ENCODE measurements around the gene C11orf52.
"Not testable (repeated sequence)": the region's sequence is repeated elsewhere in the genome, so short reads cannot be mapped to it uniquely, and the experiment has no call there.

Gene C11orf52

DNA sequence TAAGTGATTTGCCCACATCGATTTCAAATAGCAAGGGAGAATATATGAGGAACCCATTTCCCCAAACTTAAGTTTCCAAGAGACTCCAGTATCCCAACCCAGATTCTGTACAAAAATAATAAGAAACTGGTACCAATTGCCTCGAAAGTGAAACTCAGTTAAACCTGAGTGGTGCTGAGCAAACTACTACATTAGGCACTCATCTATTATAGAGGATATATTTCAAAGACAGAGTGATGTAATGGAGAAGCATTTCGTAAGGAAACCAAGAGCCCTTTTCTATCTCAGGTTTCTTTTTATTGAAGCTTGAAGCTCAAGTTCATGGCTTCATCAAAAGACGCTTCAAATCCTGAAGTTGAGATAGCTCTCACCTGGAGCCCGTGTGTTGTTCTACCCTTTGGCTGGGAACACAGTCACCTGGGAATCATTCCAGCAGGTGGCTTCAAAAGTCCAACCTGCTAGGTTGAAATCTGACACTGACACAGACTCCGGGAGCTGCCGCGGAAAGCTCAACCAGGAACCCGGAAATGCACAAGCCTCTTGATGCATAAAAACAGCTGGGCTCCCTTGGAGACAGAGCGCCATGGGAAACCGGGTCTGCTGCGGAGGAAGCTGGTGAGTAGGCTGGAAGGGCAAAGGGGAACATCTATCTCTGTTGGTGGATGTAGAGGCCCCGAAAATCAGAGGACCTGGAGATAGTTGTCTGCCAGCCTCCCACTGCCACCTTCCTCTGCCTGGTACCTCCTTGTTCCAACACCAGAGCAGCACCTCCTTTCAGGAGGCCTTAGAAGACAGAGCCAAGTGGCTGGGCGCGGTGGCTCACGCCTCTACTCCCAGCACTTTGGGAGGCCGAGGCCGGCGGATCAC lies at the start of gene C11orf52:
Gene C11orf52 (plus strand): TSS at position 524 of the 867 bp plus-strand sequence. CDS start 60 bp downstream, at position 584.
- peak within 1 kb of the TSS; percentile 39; the same call in 1 of the 2 replicates for H3K4me3 ChIP-seq (ENCODE audit: low read depth, low read length)
- H3K9ac ChIP-seq (ENCODE audit: low read depth, low read length) = no peak within 1 kb of the TSS
- no peaks in the 10 kb centered on the region for H3K36me3 ChIP-seq (ENCODE audit: control insufficient read depth, insufficient read depth, low read length)
- peaks cover 14% of the 10 kb centered on the region for H3K4me1 ChIP-seq (ENCODE audit: control insufficient read depth, insufficient read depth, low read length)
- no peaks in the 10 kb centered on the region for H3K27me3 ChIP-seq (ENCODE audit: control insufficient read depth, insufficient read depth, low read length)
- peak within 1 kb of the TSS; percentile 46 for H3K27ac ChIP-seq (ENCODE audit: low read depth, low read length)
- no peaks in the 10 kb centered on the region for H3K9me3 ChIP-seq (ENCODE audit: control insufficient read depth, insufficient read depth, low read length)

GRCh38 chr11:111870113-111870512 lies 48.6 kb upstream of the C11orf52 start:
- no peaks in the 10 kb centered on the region for H3K9me3 ChIP-seq (ENCODE audit: control insufficient read depth, insufficient read depth, low read length)
- H3K36me3 ChIP-seq (ENCODE audit: control insufficient read depth, insufficient read depth, low read length) = peaks cover 21% of the 10 kb centered on the region
- no peak overlapping the region for H3K27ac ChIP-seq (ENCODE audit: low read depth, low read length)
- H3K27me3 ChIP-seq (ENCODE audit: control insufficient read depth, insufficient read depth, low read length) = no peaks in the 10 kb centered on the region
- no peak overlapping the region for H3K9ac ChIP-seq (ENCODE audit: low read depth, low read length)
- peak overlapping the region; percentile 79; the same call in 1 of the 2 replicates for H3K4me3 ChIP-seq (ENCODE audit: low read depth, low read length)
- no peaks in the 10 kb centered on the region for H3K4me1 ChIP-seq (ENCODE audit: control insufficient read depth, insufficient read depth, low read length)

- Histone ChIP-seq H3K4me1 (ENCODE audit: control insufficient read depth, insufficient read depth, low read length) (no peaks in the 10 kb centered on the region), H3K27ac (ENCODE audit: low read depth, low read length) (peak overlapping the region; percentile 92), H3K4me3 (ENCODE audit: low read depth, low read length) (peak overlapping the region; percentile 79), H3K9me3 (ENCODE audit: control insufficient read depth, insufficient read depth, low read length) (no peaks in the 10 kb centered on the region), H3K9ac (ENCODE audit: low read depth, low read length) (no peak overlapping the region; the same call in 1 of the 2 replicates), H3K27me3 (ENCODE audit: control insufficient read depth, insufficient read depth, low read length) (no peaks in the 10 kb centered on the region), H3K36me3 (ENCODE audit: control insufficient read depth, insufficient read depth, low read length) (peaks cover 21% of the 10 kb centered on the region)
These were observed 48.2 kb upstream of the C11orf52 start for GRCh38 chr11:111870522-111870885.

DNA sequence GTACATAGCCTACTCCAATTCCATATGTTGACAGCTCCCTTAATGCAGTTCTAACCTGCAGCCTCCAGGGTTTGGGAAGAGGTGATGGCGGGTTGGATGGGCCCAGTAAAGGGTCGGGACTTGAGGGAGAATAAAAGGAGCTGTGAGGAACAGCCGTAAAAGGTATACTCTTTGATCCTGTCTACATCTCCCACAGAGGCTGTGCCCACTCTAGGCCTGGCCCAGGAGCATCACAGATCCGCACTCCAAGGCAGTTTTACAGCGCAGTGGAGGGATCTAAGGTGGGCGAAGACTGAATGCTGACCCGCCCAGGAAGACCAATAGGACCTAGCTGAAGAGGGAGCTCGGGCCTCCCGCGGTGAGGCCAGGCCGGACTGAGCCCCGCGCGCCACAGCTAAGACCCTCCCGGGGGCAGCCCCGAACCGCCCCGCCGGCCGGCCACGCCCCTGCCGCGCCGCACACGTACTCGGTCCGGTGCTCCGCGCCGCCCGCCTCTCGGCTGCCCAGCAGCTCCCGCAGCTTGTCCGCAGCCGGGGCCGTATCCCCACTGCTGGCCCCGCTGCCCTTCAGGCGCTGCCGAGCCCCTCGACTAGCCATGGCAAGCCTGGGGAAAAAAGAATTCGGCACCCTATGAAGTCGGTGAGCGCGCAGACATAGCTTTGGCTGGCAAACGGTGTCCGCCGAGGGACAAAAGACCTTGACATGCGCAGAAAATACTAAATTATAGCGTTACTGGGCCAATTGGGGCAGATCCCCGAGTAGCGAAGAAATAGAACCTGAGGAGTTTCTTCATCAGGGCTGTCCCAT lies 47.6 kb upstream of the C11orf52 start, which contains the start of gene ALG9:
Gene ALG9 (minus strand): TSS at position 696 of the 807 bp plus-strand sequence. CDS start 99 bp downstream, at position 597.
- Histone ChIP-seq H3K4me1 (ENCODE audit: control insufficient read depth, insufficient read depth, low read length) (no peaks in the 10 kb centered on the region), H3K27me3 (ENCODE audit: control insufficient read depth, insufficient read depth, low read length) (no peaks in the 10 kb centered on the region), H3K4me3 (ENCODE audit: low read depth, low read length) (peak within 1 kb of the TSS; percentile 79), H3K9ac (ENCODE audit: low read depth, low read length) (peak within 1 kb of the TSS; percentile 38), H3K36me3 (ENCODE audit: control insufficient read depth, insufficient read depth, low read length) (peaks cover 19% of the 10 kb centered on the region), H3K9me3 (ENCODE audit: control insufficient read depth, insufficient read depth, low read length) (no peaks in the 10 kb centered on the region), H3K27ac (ENCODE audit: low read depth, low read length) (peak within 1 kb of the TSS; percentile 92)

DNA sequence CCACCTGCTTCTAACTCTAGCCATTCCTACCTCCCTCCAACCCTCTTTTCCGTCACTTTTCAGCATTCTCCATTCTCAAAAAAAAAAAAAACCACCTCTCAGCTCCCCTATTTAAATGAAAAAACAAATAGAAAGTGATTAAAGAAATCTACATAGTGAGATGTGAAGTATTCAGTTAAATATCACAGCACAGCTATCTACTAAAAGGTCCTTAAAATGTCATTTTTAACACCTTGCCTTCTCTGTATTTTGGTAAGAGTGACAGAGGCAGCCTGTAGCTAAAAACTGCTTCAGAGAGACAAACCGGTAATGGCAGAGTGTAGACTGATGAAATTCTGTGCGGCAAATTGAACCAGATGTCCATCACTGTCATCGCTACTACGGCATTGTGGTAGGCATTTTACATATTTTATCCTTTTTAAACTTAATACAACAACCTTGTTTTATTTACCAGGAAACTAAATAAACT lies 47.0 kb upstream of the C11orf52 start:
- H3K9ac ChIP-seq (ENCODE audit: low read depth, low read length) = peak overlapping the region; percentile 38; the same call in 1 of the 2 replicates
- H3K4me3 ChIP-seq (ENCODE audit: low read depth, low read length) = peak overlapping the region; percentile 79
- peaks cover 14% of the 10 kb centered on the region for H3K36me3 ChIP-seq (ENCODE audit: control insufficient read depth, insufficient read depth, low read length)
- no peaks in the 10 kb centered on the region for H3K9me3 ChIP-seq (ENCODE audit: control insufficient read depth, insufficient read depth, low read length)
- no peaks in the 10 kb centered on the region for H3K4me1 ChIP-seq (ENCODE audit: control insufficient read depth, insufficient read depth, low read length)
- no peak overlapping the region for H3K27ac ChIP-seq (ENCODE audit: low read depth, low read length)
- no peaks in the 10 kb centered on the region for H3K27me3 ChIP-seq (ENCODE audit: control insufficient read depth, insufficient read depth, low read length)

DNA sequence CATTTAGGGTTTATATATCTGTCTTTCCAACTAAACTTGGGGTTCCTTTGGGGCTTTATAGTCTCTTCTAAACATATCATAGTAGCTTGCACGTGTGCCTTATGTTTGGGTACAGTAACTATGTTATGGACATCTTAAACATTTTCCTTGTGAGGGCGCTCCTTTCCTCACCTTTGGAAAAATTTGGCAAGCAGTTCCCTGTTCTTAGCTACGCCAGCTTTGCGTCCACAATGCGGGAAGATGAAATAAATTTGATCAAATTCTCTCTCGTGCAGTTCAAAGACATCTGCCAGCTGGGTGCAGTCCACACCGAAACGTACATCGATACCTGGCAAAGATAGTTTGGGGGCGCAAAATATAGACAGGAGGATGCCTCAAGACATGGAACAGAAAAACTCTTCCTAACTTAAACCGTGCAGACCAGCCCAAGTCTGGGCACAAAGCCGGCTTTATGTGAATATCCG lies 40.3 kb upstream of the C11orf52 start:
- H3K9me3 ChIP-seq (ENCODE audit: control insufficient read depth, insufficient read depth, low read length) = no peaks in the 10 kb centered on the region
- H3K4me1 ChIP-seq (ENCODE audit: control insufficient read depth, insufficient read depth, low read length) = 0 out of 2 replicates have a peak, but pooled peaks cover 7% of the 10 kb centered on the region
- peak overlapping the region; percentile 93 for H3K4me3 ChIP-seq (ENCODE audit: low read depth, low read length)
- H3K9ac ChIP-seq (ENCODE audit: low read depth, low read length) = peak overlapping the region; percentile 74
- H3K27ac ChIP-seq (ENCODE audit: low read depth, low read length) = peak overlapping the region; percentile 96
- H3K27me3 ChIP-seq (ENCODE audit: control insufficient read depth, insufficient read depth, low read length) = no peaks in the 10 kb centered on the region
- H3K36me3 ChIP-seq (ENCODE audit: control insufficient read depth, insufficient read depth, low read length) = peaks cover 4% of the 10 kb centered on the region; the same call in 1 of the 2 replicates

DNA sequence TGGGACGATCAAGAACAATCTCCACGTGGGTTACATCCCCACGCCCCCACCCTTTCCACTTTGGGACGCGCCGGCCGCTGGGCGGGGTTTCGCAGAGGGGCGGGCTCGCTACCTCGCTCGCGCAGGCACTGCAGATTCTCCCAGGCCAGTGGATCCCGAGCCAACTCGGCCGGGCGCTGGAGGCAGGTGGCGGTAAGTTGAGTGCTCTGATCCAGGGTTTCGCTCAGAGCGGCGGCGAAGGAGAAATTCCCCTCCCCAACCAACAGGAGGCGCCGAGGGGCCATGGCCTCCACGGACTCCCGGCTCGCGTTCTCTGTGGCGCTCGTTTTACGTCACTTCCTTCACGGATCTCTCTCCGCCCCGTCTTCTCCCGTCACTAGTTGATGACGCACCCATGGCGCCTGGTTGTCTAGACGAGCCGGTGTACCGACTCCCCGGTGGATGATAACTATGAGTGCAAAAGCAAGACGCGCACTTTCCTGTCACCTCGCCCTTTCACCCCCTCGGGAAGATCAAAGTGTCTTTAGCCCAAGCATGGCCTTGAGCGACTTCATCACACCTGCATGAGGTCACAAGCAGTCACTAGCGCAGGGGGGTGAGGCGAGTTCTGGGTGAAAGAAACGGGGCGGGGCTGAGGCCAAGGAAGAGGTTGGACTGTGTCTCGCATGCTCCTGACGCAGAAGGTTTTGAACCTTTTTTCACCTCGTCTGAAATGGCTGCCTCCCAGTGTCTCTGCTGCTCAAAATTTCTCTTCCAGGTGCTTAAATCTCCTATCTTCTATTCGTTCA lies 39.7 kb upstream of the C11orf52 start, which contains the start of the genes CFAP68 and FDXACB1:
Gene CFAP68 (plus strand): TSS at position 693 of the 788 bp plus-strand sequence. CDS start 20 bp downstream, at position 713.
Gene FDXACB1 (minus strand): TSS at position 317 of the 788 bp plus-strand sequence. CDS start 33 bp downstream, at position 284.
- Histone ChIP-seq H3K27ac (ENCODE audit: low read depth, low read length) (peak within 1 kb of the TSS; percentile 96), H3K4me1 (ENCODE audit: control insufficient read depth, insufficient read depth, low read length) (0 out of 2 replicates have a peak, but pooled peaks cover 7% of the 10 kb centered on the region), H3K4me3 (ENCODE audit: low read depth, low read length) (peak within 1 kb of the TSS; percentile 93), H3K36me3 (ENCODE audit: control insufficient read depth, insufficient read depth, low read length) (peaks cover 4% of the 10 kb centered on the region; the same call in 1 of the 2 replicates), H3K9ac (ENCODE audit: low read depth, low read length) (peak within 1 kb of the TSS; percentile 90), H3K9me3 (ENCODE audit: control insufficient read depth, insufficient read depth, low read length) (no peaks in the 10 kb centered on the region), H3K27me3 (ENCODE audit: control insufficient read depth, insufficient read depth, low read length) (no peaks in the 10 kb centered on the region)

DNA sequence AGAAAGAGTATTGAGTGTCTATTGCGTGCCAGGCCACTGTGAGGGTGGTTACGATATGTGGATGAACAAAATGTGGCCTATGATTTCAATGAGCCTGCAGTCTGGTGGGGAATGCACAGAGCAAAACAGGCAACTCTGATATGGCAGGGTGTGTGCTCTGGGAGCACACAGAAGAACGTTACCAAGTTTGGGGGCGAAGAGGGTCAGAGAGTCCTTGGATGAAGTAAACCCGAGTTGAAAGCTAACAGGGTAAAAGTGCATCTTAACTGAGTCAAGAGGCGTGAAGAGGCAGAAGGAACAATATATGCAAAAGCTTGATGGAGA lies 39.1 kb upstream of the C11orf52 start:
- H3K4me1 ChIP-seq (ENCODE audit: control insufficient read depth, insufficient read depth, low read length) = 0 out of 2 replicates have a peak, but pooled peaks cover 7% of the 10 kb centered on the region
- peak overlapping the region; percentile 90 for H3K9ac ChIP-seq (ENCODE audit: low read depth, low read length)
- peaks cover 4% of the 10 kb centered on the region; the same call in 1 of the 2 replicates for H3K36me3 ChIP-seq (ENCODE audit: control insufficient read depth, insufficient read depth, low read length)
- no peaks in the 10 kb centered on the region for H3K27me3 ChIP-seq (ENCODE audit: control insufficient read depth, insufficient read depth, low read length)
- peak overlapping the region; percentile 96 for H3K27ac ChIP-seq (ENCODE audit: low read depth, low read length)
- peak overlapping the region; percentile 93 for H3K4me3 ChIP-seq (ENCODE audit: low read depth, low read length)
- H3K9me3 ChIP-seq (ENCODE audit: control insufficient read depth, insufficient read depth, low read length) = no peaks in the 10 kb centered on the region

GRCh38 chr11:111882202-111882601 lies 36.5 kb upstream of the C11orf52 start:
- Histone ChIP-seq H3K4me1 (ENCODE audit: control insufficient read depth, insufficient read depth, low read length) (0 out of 2 replicates have a peak, but pooled peaks cover 7% of the 10 kb centered on the region), H3K9me3 (ENCODE audit: control insufficient read depth, insufficient read depth, low read length) (no peaks in the 10 kb centered on the region), H3K4me3 (ENCODE audit: low read depth, low read length) (no peak overlapping the region), H3K36me3 (ENCODE audit: control insufficient read depth, insufficient read depth, low read length) (no peaks in the 10 kb centered on the region), H3K9ac (ENCODE audit: low read depth, low read length) (no peak overlapping the region), H3K27me3 (ENCODE audit: control insufficient read depth, insufficient read depth, low read length) (no peaks in the 10 kb centered on the region), H3K27ac (ENCODE audit: low read depth, low read length) (no peak overlapping the region)

DNA sequence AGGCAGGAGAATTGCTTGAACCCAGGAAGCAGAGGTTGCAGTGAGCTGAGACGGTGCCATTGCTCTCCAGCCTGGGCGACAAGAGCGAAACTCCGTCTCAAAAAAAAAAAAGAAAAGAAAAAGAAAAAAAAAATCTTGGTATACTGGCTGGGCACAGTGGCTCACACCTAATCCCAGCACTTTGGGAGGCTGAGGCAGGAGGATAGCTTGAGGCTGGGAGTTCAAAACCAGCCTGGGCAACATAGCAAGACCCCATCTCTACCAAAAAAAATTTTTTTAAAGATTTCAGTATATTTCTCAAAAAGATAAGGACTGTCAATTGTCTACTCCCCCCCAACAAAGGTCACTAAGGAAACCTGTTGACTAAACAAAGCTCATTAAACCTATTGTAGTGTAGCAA lies 33.7 kb upstream of the C11orf52 start:
- H3K4me1 ChIP-seq (ENCODE audit: control insufficient read depth, insufficient read depth, low read length); H3K27ac ChIP-seq (ENCODE audit: low read depth, low read length); H3K9ac ChIP-seq (ENCODE audit: low read depth, low read length); H3K27me3 ChIP-seq (ENCODE audit: control insufficient read depth, insufficient read depth, low read length); H3K4me3 ChIP-seq (ENCODE audit: low read depth, low read length); H3K9me3 ChIP-seq (ENCODE audit: control insufficient read depth, insufficient read depth, low read length); H3K36me3 ChIP-seq (ENCODE audit: control insufficient read depth, insufficient read depth, low read length): not testable (repeated sequence)
